IgD-negative memory B cell (primary cell): ENCODE data around the gene CHRNB4. TPM values are rescaled to one million over a fixed set of nuclear protein-coding genes. Genes with fewer than 3 reads are reported as not detected.
"Not testable (repeated sequence)": the region's sequence is repeated elsewhere in the genome, so short reads cannot be mapped to it uniquely, and the experiment has no call there.

Experiments used
- H3K27ac Mint-ChIP-seq, 3 donors: one replicate each; pipeline ENCODE4 v1.8.0; 2020 to 2022; ENCODE audit warnings: mild to moderate bottlenecking in 3 of 3, mixed read lengths in 3 of 3, moderate library complexity in 1 of 3
- H3K27me3 Mint-ChIP-seq: one replicate; pipeline ENCODE4 v1.8.0; 2021; ENCODE audit warnings: mixed read lengths
- H3K36me3 Mint-ChIP-seq: one replicate; pipeline ENCODE4 v1.8.0; 2020; ENCODE audit warnings: mild to moderate bottlenecking, mixed read lengths
- H3K4me1 Mint-ChIP-seq, 3 donors: one replicate each; pipeline ENCODE4 v1.8.0; 2020 to 2022; ENCODE audit warnings: mixed read lengths in 3 of 3, mild to moderate bottlenecking in 1 of 3
- H3K4me3 Mint-ChIP-seq, 4 donors: one replicate each; pipeline ENCODE4 v1.8.0; 2020 to 2022; ENCODE audit warnings: mild to moderate bottlenecking in 4 of 4, mixed read lengths in 4 of 4, moderate library complexity in 3 of 4
- H3K9me3 Mint-ChIP-seq, 3 donors: one replicate each; pipeline ENCODE4 v1.8.0; 2020 to 2021; ENCODE audit warnings: mixed read lengths in 3 of 3, mild to moderate bottlenecking in 1 of 3
- polyA plus RNA-seq: library from polyadenylated mRNA; unstranded; fragments of 300-500 nt; fragmentation: Illumina TruSeq; gene quantifications from one replicate; pipeline ENCODE4 v1.2.3, GENCODE V29; 2021

Gene CHRNB4, protein sequence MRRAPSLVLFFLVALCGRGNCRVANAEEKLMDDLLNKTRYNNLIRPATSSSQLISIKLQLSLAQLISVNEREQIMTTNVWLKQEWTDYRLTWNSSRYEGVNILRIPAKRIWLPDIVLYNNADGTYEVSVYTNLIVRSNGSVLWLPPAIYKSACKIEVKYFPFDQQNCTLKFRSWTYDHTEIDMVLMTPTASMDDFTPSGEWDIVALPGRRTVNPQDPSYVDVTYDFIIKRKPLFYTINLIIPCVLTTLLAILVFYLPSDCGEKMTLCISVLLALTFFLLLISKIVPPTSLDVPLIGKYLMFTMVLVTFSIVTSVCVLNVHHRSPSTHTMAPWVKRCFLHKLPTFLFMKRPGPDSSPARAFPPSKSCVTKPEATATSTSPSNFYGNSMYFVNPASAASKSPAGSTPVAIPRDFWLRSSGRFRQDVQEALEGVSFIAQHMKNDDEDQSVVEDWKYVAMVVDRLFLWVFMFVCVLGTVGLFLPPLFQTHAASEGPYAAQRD
- polyA plus RNA-seq, result not detected

GRCh38 chr15:78641102-78641748, at the start of gene CHRNB4:
TSS of gene CHRNB4 (minus strand) at chr15:78641210. CDS start at chr15:78641133, 77 bp downstream.
- Mint-ChIP-seq H3K27me3 (peaks cover 16% of the 10 kb centered on the region), H3K27ac (peak within 1 kb of the TSS in 2 of 3 donors; percentile 50 to 63), H3K36me3 (no peaks in the 10 kb centered on the region), H3K9me3 (no peaks in the 10 kb centered on the region), H3K4me3 (peak within 1 kb of the TSS; percentile 55 to 90 (median 68)), H3K4me1 (peaks cover 0 to 5% (median 1%) of the 10 kb centered on the region in 3 donors)

- no peak overlapping the region for H3K4me3 Mint-ChIP-seq
- H3K4me1 Mint-ChIP-seq, result no peaks in the 10 kb centered on the region
- H3K27me3 Mint-ChIP-seq, result peaks cover 9% of the 10 kb centered on the region
- H3K27ac Mint-ChIP-seq, result peak overlapping the region in 1 of 3 donors; percentile 8
- H3K36me3 Mint-ChIP-seq, result no peaks in the 10 kb centered on the region
- H3K9me3 Mint-ChIP-seq, result no peaks in the 10 kb centered on the region
Observed at GRCh38 chr15:78689626-78690025, 48.6 kb upstream of the CHRNB4 start.

GRCh38 chr15:78685925-78686324, 44.9 kb upstream of the CHRNB4 start:
- Mint-ChIP-seq H3K4me3 (no peak overlapping the region), H3K27me3 (peaks cover 17% of the 10 kb centered on the region), H3K4me1 (no peaks in the 10 kb centered on the region), H3K27ac (no peak overlapping the region), H3K9me3 (peaks cover 0 to 2% (median 0%) of the 10 kb centered on the region in 3 donors), H3K36me3 (peaks cover 2% of the 10 kb centered on the region)

DNA sequence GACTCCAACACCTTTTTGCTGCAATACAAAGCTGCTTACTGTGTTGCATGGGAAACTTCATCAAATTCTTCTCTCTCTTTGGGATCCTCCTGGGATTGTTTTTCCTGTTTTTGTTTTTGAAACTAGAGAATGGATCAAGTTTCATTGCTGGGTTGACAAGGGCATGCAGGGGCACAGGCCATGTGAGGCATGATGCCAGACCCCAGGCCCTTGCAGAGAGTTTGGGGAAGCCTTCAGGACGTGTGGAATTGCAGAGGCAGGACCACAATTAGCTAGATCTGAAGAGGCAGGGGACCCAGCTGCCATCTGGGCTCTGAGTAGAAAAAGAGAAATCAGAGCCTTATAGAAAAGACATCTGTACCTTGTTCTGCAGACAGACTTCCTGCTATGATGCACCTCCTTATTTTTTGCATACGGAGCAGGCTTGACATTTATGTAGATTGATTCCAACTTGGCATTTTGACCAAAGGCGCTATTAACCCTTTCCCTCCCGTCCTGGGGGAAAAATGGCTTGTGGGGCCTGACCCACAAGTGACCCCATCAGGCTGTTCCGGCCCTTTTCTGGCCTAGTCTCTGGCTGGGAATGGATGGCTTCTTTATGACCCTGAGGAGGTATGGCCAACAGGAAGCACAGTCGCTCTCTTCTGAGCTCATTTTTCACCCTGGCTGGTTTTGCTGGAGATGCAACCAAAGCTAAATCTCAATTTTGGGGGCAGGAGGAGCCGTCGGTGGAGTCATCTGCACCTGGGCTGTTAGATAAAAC, 44.3 kb upstream of the CHRNB4 start:
- Mint-ChIP-seq H3K36me3 (peaks cover 2% of the 10 kb centered on the region), H3K4me3 (no peak overlapping the region), H3K27me3 (peaks cover 17% of the 10 kb centered on the region), H3K9me3 (peaks cover 0 to 2% (median 0%) of the 10 kb centered on the region in 3 donors), H3K4me1 (no peaks in the 10 kb centered on the region), H3K27ac (no peak overlapping the region)

DNA sequence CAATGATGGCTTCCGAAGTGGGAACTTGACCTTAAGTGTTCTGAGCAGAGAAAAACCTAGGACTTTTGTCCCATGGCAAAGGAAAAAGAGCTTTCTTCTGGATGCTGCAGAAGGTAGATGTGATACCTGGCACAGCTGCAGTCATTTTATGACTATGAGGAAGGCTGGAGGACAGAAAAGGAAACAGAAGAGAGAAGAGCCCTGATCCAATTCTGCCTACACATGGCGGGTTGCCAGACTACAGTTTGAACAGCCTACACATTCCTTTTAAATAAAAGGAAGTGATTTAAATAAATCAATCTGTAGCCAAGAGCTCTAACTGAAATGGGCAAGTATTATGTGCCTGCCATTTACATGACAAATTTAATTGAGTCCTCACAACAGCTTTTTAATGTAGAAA, 43.6 kb upstream of the CHRNB4 start:
- Mint-ChIP-seq H3K36me3 (peaks cover 2% of the 10 kb centered on the region), H3K27ac (no peak overlapping the region), H3K4me1 (no peaks in the 10 kb centered on the region), H3K9me3 (peaks cover 0 to 2% (median 0%) of the 10 kb centered on the region in 3 donors), H3K27me3 (peaks cover 17% of the 10 kb centered on the region), H3K4me3 (no peak overlapping the region)

DNA sequence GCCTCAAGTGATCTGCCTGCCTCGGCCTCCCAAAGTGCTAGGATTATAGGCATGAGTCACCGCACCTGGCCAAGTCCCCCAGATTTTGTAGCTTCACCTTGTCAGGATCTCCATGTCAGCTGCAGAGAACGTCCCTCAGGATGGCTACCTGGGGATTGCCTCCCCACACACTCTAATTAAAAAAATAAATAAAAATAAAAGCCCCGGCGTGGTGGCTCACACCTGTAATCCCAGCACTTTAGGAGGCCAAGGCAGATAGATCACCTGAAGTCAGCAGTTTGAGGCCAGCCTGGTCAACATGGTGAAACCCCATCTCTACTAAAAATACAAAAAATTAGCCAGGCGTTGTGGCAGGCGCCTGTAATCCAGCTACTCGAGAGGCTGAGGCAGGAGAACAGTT, 42.6 kb upstream of the CHRNB4 start:
- H3K36me3 Mint-ChIP-seq, H3K9me3 Mint-ChIP-seq, H3K4me3 Mint-ChIP-seq, H3K4me1 Mint-ChIP-seq, H3K27ac Mint-ChIP-seq: not testable (repeated sequence)
- peaks cover 11% of the 10 kb centered on the region for H3K27me3 Mint-ChIP-seq

GRCh38 chr15:78682693-78683410, 41.8 kb upstream of the CHRNB4 start:
- Mint-ChIP-seq H3K4me3 (no peak overlapping the region), H3K27me3 (peaks cover 8% of the 10 kb centered on the region), H3K36me3 (peaks cover 2% of the 10 kb centered on the region)

DNA sequence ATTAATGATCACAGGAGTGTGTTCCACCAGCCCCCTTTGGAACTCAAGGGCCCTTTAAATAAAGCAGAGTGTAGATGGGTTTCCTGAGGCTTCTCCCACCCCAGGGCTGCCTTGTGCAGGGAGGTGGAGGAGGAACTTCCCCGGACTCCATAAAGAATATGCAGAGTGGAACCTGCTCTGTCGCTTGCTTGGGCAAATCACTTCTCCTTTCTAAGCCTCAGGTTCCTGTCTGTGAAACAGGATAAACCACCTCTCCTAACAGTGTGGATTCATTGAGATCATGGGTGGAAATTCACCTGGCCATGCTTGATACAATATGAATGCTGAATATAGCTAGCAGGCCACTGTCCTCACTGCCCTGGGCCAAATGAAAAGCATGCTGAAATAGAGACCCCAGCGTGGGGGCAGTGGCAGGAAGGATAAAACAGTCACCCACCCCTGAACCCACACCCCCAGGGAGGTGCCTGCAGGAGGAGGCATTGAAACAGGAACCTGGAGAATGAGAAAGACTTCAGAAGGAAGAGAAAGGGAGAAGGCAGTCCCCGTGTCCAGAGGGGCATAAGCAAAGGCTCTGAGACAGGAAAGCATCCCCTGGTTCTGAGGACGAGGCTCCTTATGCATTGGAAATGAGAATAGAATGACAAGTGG, 41.1 kb upstream of the CHRNB4 start:
- peaks cover 2% of the 10 kb centered on the region for H3K36me3 Mint-ChIP-seq
- no peak overlapping the region for H3K27ac Mint-ChIP-seq
- H3K27me3 Mint-ChIP-seq, result peaks cover 8% of the 10 kb centered on the region
- peaks cover 0 to 2% (median 0%) of the 10 kb centered on the region in 3 donors for H3K9me3 Mint-ChIP-seq
- no peak overlapping the region for H3K4me3 Mint-ChIP-seq
- peaks cover 0 to 2% (median 0%) of the 10 kb centered on the region in 3 donors for H3K4me1 Mint-ChIP-seq

More at GRCh38 chr15:78682693-78683410, 41.8 kb upstream of the CHRNB4 start:
- H3K27ac Mint-ChIP-seq, result no peak overlapping the region
- H3K4me1 Mint-ChIP-seq, result peaks cover 0 to 1% (median 0%) of the 10 kb centered on the region in 3 donors
- peaks cover 0 to 2% (median 0%) of the 10 kb centered on the region in 3 donors for H3K9me3 Mint-ChIP-seq

- H3K27ac Mint-ChIP-seq, result peak overlapping the region in 1 of 3 donors; percentile 8
- H3K4me3 Mint-ChIP-seq, result no peak overlapping the region
- H3K9me3 Mint-ChIP-seq, result peaks cover 0 to 2% (median 0%) of the 10 kb centered on the region in 3 donors
- H3K36me3 Mint-ChIP-seq, result peaks cover 2% of the 10 kb centered on the region
- H3K27me3 Mint-ChIP-seq, result peaks cover 8% of the 10 kb centered on the region
- peaks cover 0 to 2% (median 0%) of the 10 kb centered on the region in 3 donors for H3K4me1 Mint-ChIP-seq
Observed at GRCh38 chr15:78681281-78682003, 40.4 kb upstream of the CHRNB4 start.

- Mint-ChIP-seq H3K27ac (no peak overlapping the region), H3K36me3 (peaks cover 2% of the 10 kb centered on the region), H3K4me3 (no peak overlapping the region), H3K9me3 (peaks cover 0 to 2% (median 0%) of the 10 kb centered on the region in 3 donors), H3K4me1 (peaks cover 0 to 2% (median 0%) of the 10 kb centered on the region in 3 donors), H3K27me3 (peaks cover 8% of the 10 kb centered on the region)
Observed at GRCh38 chr15:78680431-78681075, 39.5 kb upstream of the CHRNB4 start.

GRCh38 chr15:78679089-78679511, 38.1 kb upstream of the CHRNB4 start:
- no peak overlapping the region for H3K4me3 Mint-ChIP-seq
- no peak overlapping the region for H3K27ac Mint-ChIP-seq
- peaks cover 0 to 2% (median 0%) of the 10 kb centered on the region in 3 donors for H3K4me1 Mint-ChIP-seq
- peaks cover 2% of the 10 kb centered on the region for H3K36me3 Mint-ChIP-seq
- peaks cover 0 to 2% (median 0%) of the 10 kb centered on the region in 3 donors for H3K9me3 Mint-ChIP-seq
- peaks cover 8% of the 10 kb centered on the region for H3K27me3 Mint-ChIP-seq

DNA sequence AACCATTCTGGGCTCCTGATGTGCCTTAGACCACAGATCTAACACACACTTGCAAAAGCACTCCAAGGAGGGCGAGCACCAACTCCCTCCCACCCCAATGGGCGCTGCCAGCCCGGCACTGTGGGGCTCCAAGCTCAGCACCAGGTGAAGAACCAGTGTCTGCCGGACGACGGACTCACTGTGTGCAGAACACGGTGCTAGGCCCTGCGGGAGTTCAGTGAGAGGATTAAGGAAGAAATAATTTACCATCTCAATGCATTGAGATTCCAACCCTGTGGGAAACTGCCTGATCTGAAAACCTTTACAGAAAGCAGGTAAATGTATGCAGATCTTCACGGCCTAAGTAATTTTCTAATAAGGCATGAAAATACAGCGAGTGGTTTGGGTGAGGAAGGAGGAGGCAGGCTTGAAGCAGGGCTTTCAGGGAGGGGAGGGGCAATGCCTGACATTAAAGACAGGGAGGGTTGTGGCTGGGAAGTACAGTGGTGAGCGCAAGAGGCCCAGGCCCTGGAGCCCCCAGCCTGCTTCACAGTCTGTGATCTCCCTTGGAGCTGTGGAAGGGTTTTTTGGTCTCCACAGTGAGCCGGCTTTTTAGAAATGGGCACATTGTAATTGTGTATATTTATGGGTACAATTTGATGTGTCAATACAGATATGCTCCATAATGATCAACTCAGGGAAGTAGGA, 35.6 kb upstream of the CHRNB4 start:
- Mint-ChIP-seq H3K27me3 (peaks cover 3% of the 10 kb centered on the region), H3K27ac (no peak overlapping the region), H3K36me3 (no peaks in the 10 kb centered on the region), H3K9me3 (no peaks in the 10 kb centered on the region), H3K4me3 (no peak overlapping the region), H3K4me1 (peaks cover 0 to 2% (median 1%) of the 10 kb centered on the region in 3 donors)
